Neural cell (in vitro differentiated cells): ENCODE measurements around the gene SH2D3A.

Source experiments
- CTCF ChIP-seq: fragments of 450-650 bp; IDR thresholded peaks from 2 replicates; pipeline ENCODE4 v1.5.1; 2014; ENCODE audit warnings: antibody characterized with exemption, mild to moderate bottlenecking, moderate library complexity; ENCODE audit not compliant: poor library complexity, severe bottlenecking
- EP300 ChIP-seq: fragments of 450-650 bp; conservative IDR thresholded peaks from 2 replicates; pipeline ENCODE4 v1.6.1; 2014; ENCODE audit warnings: antibody characterized with exemption, mild to moderate bottlenecking, moderate library complexity; ENCODE audit not compliant: poor library complexity, severe bottlenecking
- EZH2 ChIP-seq: fragments of 200-600, 300-800 bp; shearing (Covaris generic), sonication (generic); IDR thresholded peaks from 2 replicates; pipeline ENCODE4 v1.6.1; 2014; ENCODE audit warnings: antibody characterized with exemption, low read length, borderline replicate concordance, mild to moderate bottlenecking; ENCODE audit not compliant: insufficient read depth, poor library complexity, severe bottlenecking
- POLR2AphosphoS5 ChIP-seq: IDR thresholded peaks from 2 replicates; pipeline ENCODE4 v1.6.1; 2012
- REST ChIP-seq: IDR thresholded peaks from 2 replicates; pipeline ENCODE4 v1.6.1; 2012; ENCODE audit warnings: borderline replicate concordance
- SMC3 ChIP-seq: fragments of 450-650 bp; conservative IDR thresholded peaks from 2 replicates; pipeline ENCODE4 v1.6.1; 2014; ENCODE audit warnings: antibody characterized with exemption, mild to moderate bottlenecking, moderate library complexity; ENCODE audit not compliant: poor library complexity
- TAF1 ChIP-seq: IDR thresholded peaks from 2 replicates; pipeline ENCODE4 v1.6.1; 2012; ENCODE audit warnings: low read depth

- no peak for TF ChIP-seq SMC3
- no peak for TF ChIP-seq CTCF
- TF ChIP-seq EP300 = no peak
- no peak for TF ChIP-seq POLR2AphosphoS5
- TF ChIP-seq REST = no peak
- no peak for TF ChIP-seq TAF1
- no peak for TF ChIP-seq EZH2
Observed at GRCh38 chr19:6721773-6722172, 45.5 kb downstream of the SH2D3A start.
